Measurements from ENCODE around the gene FAAP20. TPM values are rescaled to one million over a fixed set of nuclear protein-coding genes. Genes with fewer than 3 reads are reported as not detected.

FAAP20 gene
- total RNA-seq, 1 experiment from 2014 or later: 114 TPM

- ChIA-PET POLR2A (ENCODE audit: unreplicated experiment) (interaction anchor here (0.7 kb wide), 1 partner anchor 25 kb away, joined by 3 read pairs; no protein-coding TSS in a partner anchor), CTCF (interaction anchor here (1.4 kb wide), 1 partner anchor 177 kb away, joined by 4 read pairs; no protein-coding TSS in a partner anchor)
- peak overlapping the region; percentile 64 for H3K4me3 ChIP-seq (ENCODE audit: low read length)
- intact Hi-C loops (cut with micrococcal nuclease): loop anchor here (5.0 kb wide), 1 partner anchor 108 kb away; no protein-coding TSS in a partner anchor
- H3K9me3 ChIP-seq (ENCODE audit: low read length): no peaks in the 10 kb centered on the region
- no peaks in the 10 kb centered on the region for H3F3A ChIP-seq (ENCODE audit: low read length, unreplicated experiment)
- peak overlapping the region; percentile 46 for H3K9ac ChIP-seq (ENCODE audit: low read length)
- DNase-seq: peak; percentile 67
- no peaks in the 10 kb centered on the region for H3K27me3 ChIP-seq (ENCODE audit: low read length)
- TF ChIP-seq EZH2 (IDR thresholded peaks at IDR 0.05; ENCODE audit: low read length, unreplicated experiment) (no peak), CTCF (conservative IDR thresholded peaks at IDR 0.05; ENCODE audit: low read depth, low read length) (no peak), EZH2phosphoT487 (IDR thresholded peaks at IDR 0.05; ENCODE audit: borderline replicate concordance, low read length) (no peak)
- H3K36me3 ChIP-seq (ENCODE audit: low read depth, low read length): no peaks in the 10 kb centered on the region
- no peak overlapping the region for H3K27ac ChIP-seq (ENCODE audit: low read length)
- peak overlapping the region; percentile 63 for H2AFZ ChIP-seq (ENCODE audit: low read length)
- H3K9me2 ChIP-seq (replicated peaks; ENCODE audit: low read length): no peaks in the 10 kb centered on the region
- H3K79me2 ChIP-seq (ENCODE audit: low read length): peaks cover 13% of the 10 kb centered on the region
- no peaks in the 10 kb centered on the region for H4K20me1 ChIP-seq (ENCODE audit: low read length)
- ATAC-seq: peak; percentile 16
- peak overlapping the region; percentile 93 for H3K4me2 ChIP-seq (ENCODE audit: low read length)
- BruUV-seq (replicated peaks): no TSS peak
- peaks cover 45% of the 10 kb centered on the region for H3K4me1 ChIP-seq (ENCODE audit: insufficient read depth, low read length)
Observed at GRCh38 chr1:2204415-2205190, 10.0 kb upstream of the FAAP20 start.

GRCh38 chr1:2203671-2204414 is 9.3 kb upstream of the FAAP20 start:
- intact Hi-C loops (cut with micrococcal nuclease): no loop called here
- ATAC-seq: no peak
- H3K9ac ChIP-seq (ENCODE audit: low read length): no peak overlapping the region; the same call in 1 of the 2 replicates

More at GRCh38 chr1:2203671-2204414, 9.3 kb upstream of the FAAP20 start:
- POLR2A ChIA-PET (ENCODE audit: unreplicated experiment): no interaction called here
- no peak for TF ChIP-seq EZH2 (IDR thresholded peaks at IDR 0.05; ENCODE audit: low read length, unreplicated experiment)
- no peak for TF ChIP-seq CTCF (conservative IDR thresholded peaks at IDR 0.05; ENCODE audit: low read depth, low read length)
- TF ChIP-seq EZH2phosphoT487 (IDR thresholded peaks at IDR 0.05; ENCODE audit: borderline replicate concordance, low read length): no peak
- Histone ChIP-seq H3K4me2 (ENCODE audit: low read length) (peak overlapping the region; percentile 93), H3K27ac (ENCODE audit: low read length) (no peak overlapping the region), H3F3A (ENCODE audit: low read length, unreplicated experiment) (no peaks in the 10 kb centered on the region), H3K36me3 (ENCODE audit: low read depth, low read length) (no peaks in the 10 kb centered on the region), H3K9me3 (ENCODE audit: low read length) (no peaks in the 10 kb centered on the region), H3K9me2 (replicated peaks; ENCODE audit: low read length) (no peaks in the 10 kb centered on the region), H3K27me3 (ENCODE audit: low read length) (no peaks in the 10 kb centered on the region), H4K20me1 (ENCODE audit: low read length) (no peaks in the 10 kb centered on the region), H3K4me3 (ENCODE audit: low read length) (peak overlapping the region; percentile 64), H3K4me1 (ENCODE audit: insufficient read depth, low read length) (peaks cover 41% of the 10 kb centered on the region), H3K79me2 (ENCODE audit: low read length) (peaks cover 13% of the 10 kb centered on the region), H2AFZ (ENCODE audit: low read length) (peak overlapping the region; percentile 63)
- no peak for DNase-seq
- no TSS peak for BruUV-seq (replicated peaks)
- CTCF ChIA-PET: interaction anchor here (1.4 kb wide), 1 partner anchor 178 kb away, joined by 4 read pairs; no protein-coding TSS in a partner anchor

Measured in PC-3 (cell line).